GM12872 (cell line): ENCODE data around the gene CCSER2.

Source experiments
- TF ChIP-seq, protein P1 (sequence below): IDR thresholded peaks from 3 replicates; pipeline ENCODE4 v1.5.1; 2011; ENCODE audit warnings: low read depth, mild to moderate bottlenecking, low read length, moderate library complexity; ENCODE audit not compliant: insufficient read depth

The CCSER2 gene

DNA sequence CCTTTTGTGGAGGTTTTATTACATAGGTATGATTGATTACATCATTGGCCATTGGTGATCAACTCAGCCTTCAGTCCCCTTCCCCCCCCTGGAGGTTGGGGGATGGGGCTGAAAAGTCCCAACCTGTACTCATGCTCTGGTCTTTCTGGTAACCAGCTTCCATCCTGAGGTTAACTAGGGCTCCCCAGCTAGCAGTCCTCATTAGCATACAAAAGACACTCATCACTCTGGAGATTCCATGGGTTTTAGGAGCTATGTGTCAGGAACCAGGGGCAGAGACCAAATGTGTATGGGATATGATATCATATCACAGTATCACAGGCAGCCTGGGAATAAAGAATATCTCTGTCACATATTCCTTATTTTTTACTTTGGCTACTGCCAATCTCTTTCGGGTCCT, 13.6 kb downstream of the CCSER2 start:
- TF ChIP-seq, protein P1, sequence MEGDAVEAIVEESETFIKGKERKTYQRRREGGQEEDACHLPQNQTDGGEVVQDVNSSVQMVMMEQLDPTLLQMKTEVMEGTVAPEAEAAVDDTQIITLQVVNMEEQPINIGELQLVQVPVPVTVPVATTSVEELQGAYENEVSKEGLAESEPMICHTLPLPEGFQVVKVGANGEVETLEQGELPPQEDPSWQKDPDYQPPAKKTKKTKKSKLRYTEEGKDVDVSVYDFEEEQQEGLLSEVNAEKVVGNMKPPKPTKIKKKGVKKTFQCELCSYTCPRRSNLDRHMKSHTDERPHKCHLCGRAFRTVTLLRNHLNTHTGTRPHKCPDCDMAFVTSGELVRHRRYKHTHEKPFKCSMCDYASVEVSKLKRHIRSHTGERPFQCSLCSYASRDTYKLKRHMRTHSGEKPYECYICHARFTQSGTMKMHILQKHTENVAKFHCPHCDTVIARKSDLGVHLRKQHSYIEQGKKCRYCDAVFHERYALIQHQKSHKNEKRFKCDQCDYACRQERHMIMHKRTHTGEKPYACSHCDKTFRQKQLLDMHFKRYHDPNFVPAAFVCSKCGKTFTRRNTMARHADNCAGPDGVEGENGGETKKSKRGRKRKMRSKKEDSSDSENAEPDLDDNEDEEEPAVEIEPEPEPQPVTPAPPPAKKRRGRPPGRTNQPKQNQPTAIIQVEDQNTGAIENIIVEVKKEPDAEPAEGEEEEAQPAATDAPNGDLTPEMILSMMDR = no peak

DNA sequence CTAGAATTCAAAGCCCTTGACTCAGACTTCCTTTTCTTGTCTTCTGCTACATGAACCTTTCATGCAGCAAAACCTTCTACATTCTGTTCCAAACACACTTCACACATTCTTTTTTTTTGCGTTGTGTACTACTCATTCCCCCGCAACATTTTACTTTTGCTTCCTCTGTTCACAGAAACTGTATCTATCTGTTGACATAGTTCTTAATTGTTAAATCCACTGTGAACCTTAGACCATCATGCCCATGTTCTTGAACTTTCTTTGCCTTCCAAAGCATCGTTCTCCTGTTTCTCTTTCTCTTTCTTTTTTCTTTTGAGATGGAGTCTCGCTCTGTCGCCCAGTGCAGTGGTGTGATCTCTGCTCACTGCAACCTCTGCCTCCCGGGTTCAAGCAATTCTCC, 14.2 kb downstream of the CCSER2 start:
- TF ChIP-seq, protein P1 = no peak

GRCh38 chr10:84343831-84344230, 15.4 kb downstream of the CCSER2 start:
- TF ChIP-seq, protein P1 = no peak

DNA sequence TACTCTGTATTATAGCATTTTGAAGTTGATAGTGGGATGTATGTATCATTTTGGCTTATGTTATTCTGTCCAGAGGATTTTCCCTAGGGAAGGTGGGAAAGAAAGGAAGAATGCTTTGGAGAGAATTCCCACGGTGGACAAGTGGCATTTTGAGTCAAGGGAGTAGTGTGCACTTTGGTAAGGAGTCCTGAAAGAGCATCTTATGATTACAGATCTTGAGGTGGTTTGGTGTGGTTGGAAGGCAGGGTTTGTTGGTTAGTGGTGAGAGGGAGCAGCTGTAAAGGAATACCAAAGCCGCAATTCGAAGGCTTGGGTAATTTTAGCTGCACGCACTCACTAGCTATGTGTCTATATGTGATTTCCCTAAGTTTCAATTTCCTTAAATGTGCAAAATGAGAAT, 16.1 kb downstream of the CCSER2 start:
- TF ChIP-seq, protein P1 = no peak

- TF ChIP-seq, protein P1 = no peak
Observed at GRCh38 chr10:84348447-84348846, 20.1 kb downstream of the CCSER2 start.

DNA sequence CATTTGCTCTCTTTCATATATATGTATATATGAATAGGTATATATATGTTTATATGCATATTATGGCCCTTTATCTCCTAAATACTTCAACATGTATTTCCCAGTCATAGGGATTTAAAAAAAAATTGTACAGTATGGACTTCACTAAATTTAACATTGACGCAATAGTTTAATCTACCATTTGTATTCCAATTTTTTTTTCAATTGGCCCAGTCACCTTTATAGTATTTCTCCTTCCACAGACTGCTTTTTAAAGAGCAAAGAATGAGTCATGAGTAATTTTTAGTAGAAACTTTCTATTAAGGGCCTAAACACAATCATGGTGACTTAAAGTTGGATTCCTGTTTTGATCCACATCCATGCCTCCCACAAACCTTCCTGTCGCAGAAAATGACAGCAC, 20.5 kb downstream of the CCSER2 start:
- TF ChIP-seq, protein P1 = no peak

- TF ChIP-seq, protein P1 = peak; percentile 89
Observed at GRCh38 chr10:84352251-84352842, 24.0 kb downstream of the CCSER2 start.
